ENCODE data around the gene ABHD15.

ABHD15 gene

GRCh38 chr17:29555840-29556239 is 11.0 kb downstream of the ABHD15 start:
- no peak for TF ChIP-seq SNAI2 (CRISPR knock-in tag; IDR thresholded peaks at IDR 0.05)
- no peak for TF ChIP-seq BACH2 (CRISPR knock-in tag; IDR thresholded peaks at IDR 0.05; ENCODE audit: borderline replicate concordance)
- TF ChIP-seq, protein P1, sequence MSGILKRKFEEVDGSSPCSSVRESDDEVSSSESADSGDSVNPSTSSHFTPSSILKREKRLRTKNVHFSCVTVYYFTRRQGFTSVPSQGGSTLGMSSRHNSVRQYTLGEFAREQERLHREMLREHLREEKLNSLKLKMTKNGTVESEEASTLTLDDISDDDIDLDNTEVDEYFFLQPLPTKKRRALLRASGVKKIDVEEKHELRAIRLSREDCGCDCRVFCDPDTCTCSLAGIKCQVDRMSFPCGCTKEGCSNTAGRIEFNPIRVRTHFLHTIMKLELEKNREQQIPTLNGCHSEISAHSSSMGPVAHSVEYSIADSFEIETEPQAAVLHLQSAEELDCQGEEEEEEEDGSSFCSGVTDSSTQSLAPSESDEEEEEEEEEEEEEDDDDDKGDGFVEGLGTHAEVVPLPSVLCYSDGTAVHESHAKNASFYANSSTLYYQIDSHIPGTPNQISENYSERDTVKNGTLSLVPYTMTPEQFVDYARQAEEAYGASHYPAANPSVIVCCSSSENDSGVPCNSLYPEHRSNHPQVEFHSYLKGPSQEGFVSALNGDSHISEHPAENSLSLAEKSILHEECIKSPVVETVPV (CRISPR knock-in tag; IDR thresholded peaks at IDR 0.05): no peak
- TF ChIP-seq ZFP3 (CRISPR knock-in tag; IDR thresholded peaks at IDR 0.05): no peak
- no peak for TF ChIP-seq OSR1 (CRISPR knock-in tag; IDR thresholded peaks at IDR 0.05)
- TF ChIP-seq TOX (CRISPR knock-in tag; IDR thresholded peaks at IDR 0.05; ENCODE audit: borderline replicate concordance): no peak
- ATAC-seq: 0 out of 3 replicates have a peak, but pooled peaks have one; percentile 13

DNA sequence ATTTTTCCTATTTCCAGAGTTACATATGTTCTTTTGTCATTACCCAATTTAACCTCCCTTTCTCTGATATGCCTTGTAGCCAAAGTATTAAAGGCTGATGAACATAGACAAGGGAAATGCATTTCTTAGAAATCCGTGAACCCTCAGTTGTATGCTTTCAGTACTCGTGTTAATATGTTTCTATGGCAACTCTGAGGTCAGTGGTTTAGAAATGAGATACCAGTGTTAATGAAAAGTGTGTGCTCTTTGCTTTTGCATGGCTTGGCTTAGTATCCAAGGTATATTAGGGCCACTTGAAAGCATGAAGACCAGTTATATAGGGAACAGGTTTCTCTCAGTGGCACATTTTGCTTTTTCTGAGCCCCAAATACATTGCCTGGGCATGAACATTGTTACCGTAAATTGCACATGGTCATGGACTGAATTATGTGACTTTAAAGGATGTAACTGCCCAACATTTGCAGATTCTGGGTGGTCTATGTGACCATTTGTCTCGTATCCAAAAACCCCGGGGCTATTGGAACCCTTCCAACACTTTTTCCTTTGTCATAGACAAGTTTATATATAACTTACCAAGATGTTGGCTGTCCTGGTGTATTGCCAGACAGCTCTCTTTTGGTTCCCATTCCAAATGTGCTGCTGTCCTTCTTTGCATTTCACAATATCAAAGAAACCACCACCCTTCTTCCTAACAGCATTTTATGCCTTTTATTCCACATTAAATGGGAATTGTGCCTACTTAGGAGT is 17.5 kb downstream of the ABHD15 start:
- no peak for TF ChIP-seq GLIS3 (CRISPR knock-in tag; IDR thresholded peaks at IDR 0.05)
- TF ChIP-seq CREB5 (CRISPR knock-in tag; IDR thresholded peaks at IDR 0.05; ENCODE audit: low read depth): no peak
- TF ChIP-seq BACH2 (CRISPR knock-in tag; IDR thresholded peaks at IDR 0.05; ENCODE audit: borderline replicate concordance): no peak
- TF ChIP-seq, protein P1 (CRISPR knock-in tag; IDR thresholded peaks at IDR 0.05): no peak
- TF ChIP-seq RARB (CRISPR knock-in tag; IDR thresholded peaks at IDR 0.05): no peak
- no peak for TF ChIP-seq TCF4 (CRISPR knock-in tag; IDR thresholded peaks at IDR 0.05; ENCODE audit: borderline replicate concordance)
- no peak for TF ChIP-seq TOX (CRISPR knock-in tag; IDR thresholded peaks at IDR 0.05; ENCODE audit: borderline replicate concordance)
- TF ChIP-seq ZNF8 (CRISPR knock-in tag; IDR thresholded peaks at IDR 0.05): no peak
- no peak for TF ChIP-seq ZNF565 (CRISPR knock-in tag; conservative IDR thresholded peaks at IDR 0.05; ENCODE audit: low read depth)
- TF ChIP-seq OSR1 (CRISPR knock-in tag; IDR thresholded peaks at IDR 0.05): no peak
- TF ChIP-seq POU6F1 (CRISPR knock-in tag; IDR thresholded peaks at IDR 0.05; ENCODE audit: borderline replicate concordance, low read depth): no peak
- no peak for TF ChIP-seq ARNTL (CRISPR knock-in tag; IDR thresholded peaks at IDR 0.05; ENCODE audit: borderline replicate concordance, low read depth)
- no peak for TF ChIP-seq ZC3H10 (CRISPR knock-in tag; IDR thresholded peaks at IDR 0.05)
- TF ChIP-seq ZFP3 (CRISPR knock-in tag; IDR thresholded peaks at IDR 0.05): no peak
- no peak for TF ChIP-seq SNAI2 (CRISPR knock-in tag; IDR thresholded peaks at IDR 0.05)
- no peak for TF ChIP-seq ESRRG (CRISPR knock-in tag; IDR thresholded peaks at IDR 0.05)
- TF ChIP-seq TSHZ2 (CRISPR knock-in tag; IDR thresholded peaks at IDR 0.05): no peak
- TF ChIP-seq, protein P2, sequence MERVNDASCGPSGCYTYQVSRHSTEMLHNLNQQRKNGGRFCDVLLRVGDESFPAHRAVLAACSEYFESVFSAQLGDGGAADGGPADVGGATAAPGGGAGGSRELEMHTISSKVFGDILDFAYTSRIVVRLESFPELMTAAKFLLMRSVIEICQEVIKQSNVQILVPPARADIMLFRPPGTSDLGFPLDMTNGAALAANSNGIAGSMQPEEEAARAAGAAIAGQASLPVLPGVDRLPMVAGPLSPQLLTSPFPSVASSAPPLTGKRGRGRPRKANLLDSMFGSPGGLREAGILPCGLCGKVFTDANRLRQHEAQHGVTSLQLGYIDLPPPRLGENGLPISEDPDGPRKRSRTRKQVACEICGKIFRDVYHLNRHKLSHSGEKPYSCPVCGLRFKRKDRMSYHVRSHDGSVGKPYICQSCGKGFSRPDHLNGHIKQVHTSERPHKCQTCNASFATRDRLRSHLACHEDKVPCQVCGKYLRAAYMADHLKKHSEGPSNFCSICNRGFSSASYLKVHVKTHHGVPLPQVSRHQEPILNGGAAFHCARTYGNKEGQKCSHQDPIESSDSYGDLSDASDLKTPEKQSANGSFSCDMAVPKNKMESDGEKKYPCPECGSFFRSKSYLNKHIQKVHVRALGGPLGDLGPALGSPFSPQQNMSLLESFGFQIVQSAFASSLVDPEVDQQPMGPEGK (CRISPR knock-in tag; IDR thresholded peaks at IDR 0.05; ENCODE audit: borderline replicate concordance): no peak
- ATAC-seq: peak; percentile 28; the same call in 2 of the 3 replicates

Measured in SK-N-SH treated with all-trans-retinoic acid at 6 μM for 48 hours (cell line).